CD14-positive monocyte (primary cell): Measurements from ENCODE around the gene RTL10. TPM values are rescaled to one million over a fixed set of nuclear protein-coding genes. Genes with fewer than 3 reads are reported as not detected.

Experiments
- DNase-seq, 3 donors: peaks; one replicate each; pipeline ENCODE4 v3.0.0-alpha.2; 2011 to 2022
- H2AFZ ChIP-seq: 2 replicates; pipeline ENCODE4 v1.6.0; 2012; ENCODE audit warnings: mild to moderate bottlenecking, low read depth, low read length, inconsistent platforms; ENCODE audit not compliant: insufficient read depth, poor library complexity, severe bottlenecking
- H3K27ac ChIP-seq, 2 donors: 1 replicate in 1 of 2; 2 replicates in 1 of 2; pipeline ENCODE4 v1.5.1; 2012 to 2013; ENCODE audit warnings: low read length in 2 of 2, control low read depth in 1 of 2, inconsistent platforms in 1 of 2, low read depth in 1 of 2, mild to moderate bottlenecking in 1 of 2
- H3K27me3 ChIP-seq, 2 donors: one replicate each; pipeline versions ENCODE4 v1.6.0 to v1.6.1; 2011 to 2013; ENCODE audit warnings: low read length in 2 of 2; ENCODE audit not compliant: control insufficient read depth in 2 of 2, insufficient read depth in 2 of 2
- H3K36me3 ChIP-seq, 2 donors: replicated peaks in 1 of 2; 1 replicate in 1 of 2; 2 replicates in 1 of 2; pipeline versions ENCODE4 v1.5.1 to v1.6.1; 2012 to 2013; ENCODE audit warnings: low read length in 2 of 2, control low read depth in 1 of 2, inconsistent platforms in 1 of 2, mild to moderate bottlenecking in 1 of 2; ENCODE audit not compliant: insufficient read depth in 2 of 2, control insufficient read depth in 1 of 2
- H3K4me1 ChIP-seq, 2 donors: 1 replicate in 1 of 2; 2 replicates in 1 of 2; pipeline versions ENCODE4 v1.5.1 to v1.6.1; 2012 to 2013; ENCODE audit warnings: low read length in 2 of 2, control low read depth in 1 of 2, inconsistent platforms in 1 of 2, mild to moderate bottlenecking in 1 of 2, moderate library complexity in 1 of 2; ENCODE audit not compliant: insufficient read depth in 2 of 2, control insufficient read depth in 1 of 2
- H3K4me2 ChIP-seq: replicated peaks from 2 replicates; pipeline ENCODE3; 2012; ENCODE audit warnings: low read length, moderate library complexity, mild to moderate bottlenecking; ENCODE audit not compliant: poor library complexity, severe bottlenecking; ENCODE audit errors: extremely low read depth
- H3K4me3 ChIP-seq, 3 experiments: fragments of 200-600 bp in 1 of 3; sonication (generic) in 1 of 3; replicated peaks in 1 of 3; 1 replicate in 2 of 3; 2 replicates in 1 of 3; pipeline ENCODE4 v1.5.1; 2011 to 2013; ENCODE audit warnings: low read length in 3 of 3, mild to moderate bottlenecking in 3 of 3, control low read depth in 2 of 3, low read depth in 2 of 3, inconsistent platforms in 1 of 3, moderate library complexity in 1 of 3
- H3K79me2 ChIP-seq: 2 replicates; pipeline ENCODE4 v1.6.0; 2012; ENCODE audit warnings: mild to moderate bottlenecking, control low read depth, inconsistent platforms, low read length, moderate library complexity; ENCODE audit not compliant: insufficient read depth
- H3K9ac ChIP-seq: 2 replicates; pipeline ENCODE4 v1.6.0; 2017; ENCODE audit warnings: low read length, mild to moderate bottlenecking; ENCODE audit not compliant: insufficient read depth, poor library complexity, severe bottlenecking
- H3K9me3 ChIP-seq, 2 donors: replicated peaks in 1 of 2; 1 replicate in 1 of 2; 2 replicates in 1 of 2; pipeline versions ENCODE4 v1.5.1 to v1.6.1; 2012 to 2013; ENCODE audit warnings: low read length in 2 of 2, control low read depth in 1 of 2; ENCODE audit not compliant: control insufficient read depth in 1 of 2, insufficient read depth in 1 of 2
- H4K20me1 ChIP-seq: 2 replicates; pipeline ENCODE4 v1.6.0; 2012; ENCODE audit warnings: mild to moderate bottlenecking, low read length, control low read depth, moderate library complexity; ENCODE audit not compliant: insufficient read depth
- H3K27ac Mint-ChIP-seq, 7 donors: one replicate each; pipeline ENCODE4 v1.8.0; 2020; ENCODE audit warnings: mild to moderate bottlenecking in 7 of 7, mixed read lengths in 7 of 7, moderate library complexity in 6 of 7, inconsistent platforms in 2 of 7
- H3K27me3 Mint-ChIP-seq, 3 donors: one replicate each; pipeline ENCODE4 v1.8.0; 2021 to 2022; ENCODE audit warnings: low read depth in 3 of 3, mild to moderate bottlenecking in 3 of 3, mixed read lengths in 3 of 3, moderate library complexity in 3 of 3, inconsistent platforms in 1 of 3
- H3K36me3 Mint-ChIP-seq, 2 donors: one replicate each; pipeline ENCODE4 v1.8.0; 2020; ENCODE audit warnings: mixed read lengths in 2 of 2, inconsistent platforms in 1 of 2, mild to moderate bottlenecking in 1 of 2
- H3K4me1 Mint-ChIP-seq: one replicate; pipeline ENCODE4 v1.8.0; 2020; ENCODE audit warnings: mild to moderate bottlenecking, mixed read lengths
- H3K4me3 Mint-ChIP-seq, 2 donors: one replicate each; pipeline ENCODE4 v1.8.0; 2020; ENCODE audit warnings: mild to moderate bottlenecking in 2 of 2, mixed read lengths in 2 of 2, moderate library complexity in 1 of 2
- H3K9me3 Mint-ChIP-seq, 7 donors: one replicate each; pipeline ENCODE4 v1.8.0; 2020 to 2022; ENCODE audit warnings: mixed read lengths in 7 of 7, mild to moderate bottlenecking in 6 of 7, moderate library complexity in 6 of 7, inconsistent platforms in 2 of 7
- CTCF ChIP-seq: fragments of 200-600 bp; IDR thresholded peaks from one replicate; pipeline ENCODE4 v1.8.0; 2022; ENCODE audit warnings: antibody characterized with exemption, mild to moderate bottlenecking
- WGBS: methylation state at CpG from one replicate; pipeline ENCODE4 v1.1.5; 2013; ENCODE audit warnings: missing lambda C conversion rate; ENCODE audit not compliant: insufficient coverage; 5-methylcytosine and 5-hydroxymethylcytosine counted together
- intact Hi-C, 2 donors: fragments of 100-400 bp; cut with micrococcal nuclease; formaldehyde crosslinking; loops; one replicate each; pipeline versions ENCODE4 v1.15.0 to v1.15.1; 2023
- polyA minus RNA-seq: library from RNA; depleted of rRNA, polyadenylated mRNA; stranded (reverse); fragments of >200 nt; gene quantifications from 2 replicates; pipeline ENCODE4 v1.2.3, GENCODE V29; 2012
- polyA plus RNA-seq, 3 donors: library from polyadenylated mRNA; depleted of rRNA in 1 of 3; unstranded in 2 of 3; stranded (reverse) in 1 of 3; fragments of 300-500 nt in 2 of 3; fragments of >200 nt in 1 of 3; fragmentation: Illumina TruSeq in 2 of 3; gene quantifications; 1 replicate in 2 of 3; 2 replicates in 1 of 3; pipeline ENCODE4 v1.2.3, GENCODE V29; 2012 to 2021
- total RNA-seq, 12 experiments: library from RNA in 1 of 12; stranded (reverse) in 1 of 12; fragments of 120-200 nt in 1 of 12; gene quantifications; one replicate each; pipeline ENCODE4 v1.2.4 and lab custom pipeline; 2013 to 2026; ENCODE audit warnings: mixed read lengths in 6 of 12, inconsistent platforms in 1 of 12

Gene RTL10
- total RNA-seq (2013) = 2.8 TPM
- polyA plus RNA-seq (1 to 10 TPM; 1.4 to 6.5 (median 1.5) TPM), polyA minus RNA-seq (3.0 and 3.7 TPM in 2 replicates), total RNA-seq (lab: John Stamatoyannopoulos, UW) (1.3 to 9.3 (median 4.4) reads per million in 11 experiments)

- Mint-ChIP-seq H3K27ac (peak within 1 kb of the TSS; percentile 84 to 94 (median 92)), H3K4me3 (peak within 1 kb of the TSS; percentile 86 to 93), H3K9me3 (peaks cover 0 to 2% (median 0%) of the 10 kb centered on the region in 7 donors), H3K36me3 (peaks cover 16 to 22% of the 10 kb centered on the region in 2 donors), H3K27me3 (peaks cover 0 to 4% (median 1%) of the 10 kb centered on the region in 3 donors), H3K4me1 (peaks cover 30% of the 10 kb centered on the region)
- peak within 1 kb of the TSS; percentile 55 to 97 (median 93) for H3K4me3 ChIP-seq
- TF ChIP-seq CTCF = no peak
- peaks cover 6% of the 10 kb centered on the region for H4K20me1 ChIP-seq
- H3K9ac ChIP-seq = peak within 1 kb of the TSS; percentile 87
- no peaks in the 10 kb centered on the region for H3K27me3 ChIP-seq
- intact Hi-C loops = loop anchor here (2.0 to 10.0 kb wide), 5 partner anchors 32 to 380 kb away; partner anchors contain the start of genes ARVCF (in 1 of the 2), CDC45 (in 1 of the 2), RANBP1 (in 1 of the 2) and TRMT2A (in 1 of the 2)
- under 1% methylated on average over 81 of the region's 81 CpGs for WGBS
- peaks cover 49% of the 10 kb centered on the region for H3K79me2 ChIP-seq
- H3K4me2 ChIP-seq = peak within 1 kb of the TSS; percentile 92
- peak within 1 kb of the TSS; percentile 88 to 91 for H3K27ac ChIP-seq
- H3K36me3 ChIP-seq = peaks cover 19 to 24% of the 10 kb centered on the region in 2 donors
- H2AFZ ChIP-seq = peak within 1 kb of the TSS; percentile 94
- no peaks in the 10 kb centered on the region for H3K9me3 ChIP-seq
- peak; percentile 94 to 97 (median 96) for DNase-seq
- H3K4me1 ChIP-seq = peaks cover 29 to 31% of the 10 kb centered on the region in 2 donors
Measured at GRCh38 chr22:19854778-19855503, at the start of gene RTL10, which contains the start of gene GNB1L. Gene RTL10 (minus strand): TSS chr22:19854874. CDS start chr22:19852261, 2,613 bp downstream. Gene GNB1L (minus strand): TSS chr22:19854874. CDS start chr22:19821355, 33,519 bp downstream.

- Histone ChIP-seq H3K27ac (no peak overlapping the region), H3K9ac (no peak overlapping the region), H3K4me3 (no peak overlapping the region), H3K4me2 (no peak overlapping the region), H3K79me2 (no peaks in the 10 kb centered on the region), H3K4me1 (no peaks in the 10 kb centered on the region), H3K9me3 (no peaks in the 10 kb centered on the region), H3K27me3 (no peaks in the 10 kb centered on the region), H2AFZ (no peak overlapping the region), H4K20me1 (peaks cover 3% of the 10 kb centered on the region), H3K36me3 (peaks cover 60 to 94% of the 10 kb centered on the region in 2 donors)
- DNase-seq = no peak
- Mint-ChIP-seq H3K9me3 (no peaks in the 10 kb centered on the region), H3K27ac (peak overlapping the region in 1 of 7 donors; percentile 70), H3K27me3 (peaks cover 0 to 4% (median 0%) of the 10 kb centered on the region in 3 donors), H3K4me3 (no peak overlapping the region), H3K36me3 (peaks cover 55 to 80% of the 10 kb centered on the region in 2 donors), H3K4me1 (no peaks in the 10 kb centered on the region)
- no peak for TF ChIP-seq CTCF
- intact Hi-C loops = no loop called here
- WGBS = 98% methylated on average over 14 of the region's 16 CpGs
Measured at GRCh38 chr22:19904174-19904856, 49.6 kb upstream of the RTL10 start.
